Fibroblast of skin of right quadriceps (primary cell): Measurements from ENCODE around the gene DAB2IP.
"Not testable (repeated sequence)": the region's sequence is repeated elsewhere in the genome, so short reads cannot be mapped to it uniquely, and the experiment has no call there.

Source experiments
- DNase-seq: peaks from one replicate; pipeline ENCODE4 v3.0.0-alpha.2; 2013

Gene DAB2IP

DNA sequence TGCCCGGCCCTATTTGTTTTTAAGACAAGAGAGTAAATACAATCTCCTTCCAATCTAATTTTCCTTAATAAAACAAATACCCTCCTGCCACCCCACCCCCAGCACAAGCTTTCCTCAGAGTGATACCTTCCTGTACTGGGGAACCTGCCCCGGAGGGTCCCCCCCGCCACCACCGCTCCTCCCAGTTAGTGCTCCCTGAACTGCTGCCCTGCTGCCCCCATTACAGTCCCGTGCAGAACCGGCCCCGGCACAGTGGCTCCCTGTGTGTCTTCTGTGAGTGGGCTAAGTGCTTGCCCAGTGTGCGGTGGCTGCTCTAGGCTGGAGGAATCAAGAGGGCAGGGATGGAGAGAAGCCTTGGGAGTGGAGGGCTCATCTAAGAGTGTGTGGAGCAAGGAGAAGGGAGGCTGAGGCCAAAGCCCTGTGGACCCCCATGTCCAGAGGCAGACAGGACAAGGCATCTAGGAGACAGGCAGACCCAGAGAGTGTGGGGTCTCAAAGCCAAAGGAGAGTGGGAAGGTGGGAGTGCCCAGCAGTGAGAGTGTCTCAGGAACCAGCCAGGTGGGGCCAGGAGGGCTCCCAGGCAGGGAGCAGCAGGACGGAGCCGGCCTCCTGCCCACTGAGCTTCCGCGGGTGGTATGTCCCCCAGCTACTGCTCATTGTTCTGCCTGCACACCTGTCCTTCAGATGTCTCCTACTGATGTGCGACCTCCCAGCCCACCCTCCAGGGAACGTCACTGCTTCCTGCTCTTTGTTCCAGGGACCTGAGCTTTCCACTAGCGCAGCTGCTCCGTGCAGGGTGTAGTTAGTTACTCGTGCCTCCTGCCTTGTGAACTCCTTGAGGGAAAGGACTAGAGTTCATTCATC lies 129.0 kb downstream of the DAB2IP start:
- DNase-seq: no peak

DNA sequence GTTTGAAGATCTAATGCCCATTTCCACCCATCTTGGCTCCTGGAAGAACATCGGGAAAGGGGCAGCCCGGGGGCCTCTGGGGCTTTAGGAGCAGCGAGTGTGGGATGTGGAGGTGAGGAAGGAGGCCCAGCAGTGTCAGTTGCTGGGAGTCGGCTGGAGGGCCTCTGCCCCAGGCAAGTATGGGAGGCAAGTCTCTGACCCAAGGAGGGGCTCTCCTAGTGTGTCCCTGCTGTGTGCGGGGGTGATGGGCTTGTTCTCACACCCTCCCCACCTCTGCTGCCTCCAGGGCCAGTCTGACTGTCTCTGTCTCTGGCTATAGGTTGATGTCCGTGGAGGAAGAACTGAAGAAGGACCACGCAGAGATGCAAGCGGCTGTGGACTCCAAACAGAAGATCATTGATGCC lies 129.7 kb downstream of the DAB2IP start:
- DNase-seq: no peak

DNA sequence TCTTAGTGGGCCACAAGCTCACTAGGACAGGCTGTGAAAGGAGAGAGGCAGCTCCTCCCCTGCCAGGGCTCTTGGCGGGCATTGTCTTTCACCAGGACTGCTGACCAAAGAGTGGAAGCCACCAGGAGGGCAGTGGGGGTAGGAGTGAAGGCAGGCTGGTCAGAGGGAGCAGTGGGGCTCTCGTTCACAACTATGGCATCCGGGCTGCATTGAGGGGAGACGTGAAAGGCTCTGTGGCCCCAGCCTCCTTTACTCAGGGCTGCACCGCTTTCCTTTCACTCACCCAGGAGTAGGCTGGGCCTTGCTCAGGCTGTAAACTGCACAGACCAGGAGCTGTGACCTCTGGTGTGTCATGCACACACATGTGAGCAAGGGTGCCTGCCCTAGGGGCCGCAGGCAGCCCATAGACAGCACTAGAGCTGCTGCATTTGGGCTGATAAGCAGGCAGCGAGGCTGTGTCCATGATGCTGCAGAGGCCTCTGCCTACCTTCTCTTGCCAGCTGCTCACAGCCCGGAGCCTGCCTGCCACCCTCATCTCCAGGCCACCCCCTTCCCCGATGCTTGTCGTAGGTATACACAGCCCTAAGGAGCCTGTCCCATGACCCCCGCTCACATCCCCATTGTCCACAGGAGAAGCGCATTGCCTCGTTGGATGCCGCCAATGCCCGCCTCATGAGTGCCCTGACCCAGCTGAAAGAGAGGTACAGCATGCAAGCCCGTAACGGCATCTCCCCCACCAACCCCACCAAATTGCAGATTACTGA lies 130.4 kb downstream of the DAB2IP start:
- no peak for DNase-seq

DNA sequence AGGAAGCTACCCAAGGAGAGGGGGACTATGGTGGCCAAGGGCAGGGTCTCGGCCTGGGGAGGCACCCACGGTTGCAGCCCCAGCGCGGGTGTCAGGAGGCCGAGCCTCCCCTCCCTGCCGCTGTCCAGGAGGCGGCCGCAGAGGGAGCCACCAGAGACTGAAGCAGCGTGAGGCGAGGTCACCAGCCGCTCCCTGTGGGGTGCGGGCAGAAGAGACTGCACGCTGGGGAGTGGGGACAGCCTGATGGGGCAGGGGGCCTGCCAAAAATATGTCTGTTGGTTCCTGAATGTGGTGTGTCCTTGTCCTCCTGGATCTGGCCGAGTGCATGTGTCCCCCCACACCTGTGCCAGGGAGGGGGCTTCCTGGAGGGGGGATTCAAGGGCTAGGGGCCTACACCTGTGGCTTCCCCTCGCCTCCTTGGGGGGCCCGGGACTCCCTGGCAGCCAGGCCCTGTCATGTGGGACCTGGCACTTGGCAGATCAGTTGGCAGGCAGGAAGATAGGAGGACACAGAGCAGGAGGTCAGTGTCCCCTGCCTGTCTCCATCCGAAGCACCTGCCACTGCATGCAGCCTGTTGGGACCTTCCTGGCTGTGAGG lies 131.2 kb downstream of the DAB2IP start:
- no peak for DNase-seq

DNA sequence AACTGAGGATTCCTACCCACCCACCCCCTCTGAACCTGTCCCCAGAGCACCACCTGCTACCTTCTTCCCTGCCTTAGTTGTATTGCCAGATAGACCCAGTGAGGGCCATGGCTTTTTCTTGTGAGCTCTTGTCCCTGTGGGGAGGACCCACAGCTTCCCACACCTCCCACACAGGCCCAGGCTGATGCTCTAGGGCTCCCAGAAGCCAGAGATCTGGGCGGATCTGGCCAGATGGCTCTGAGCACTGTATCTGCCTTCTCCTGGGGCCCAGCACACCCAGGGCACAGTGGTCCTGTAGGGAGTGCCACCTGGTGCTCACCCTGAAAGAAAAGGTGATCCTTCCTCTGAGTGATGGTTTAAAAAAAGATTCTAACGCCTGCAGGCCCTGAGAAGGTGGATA lies 131.7 kb downstream of the DAB2IP start:
- no peak for DNase-seq

DNA sequence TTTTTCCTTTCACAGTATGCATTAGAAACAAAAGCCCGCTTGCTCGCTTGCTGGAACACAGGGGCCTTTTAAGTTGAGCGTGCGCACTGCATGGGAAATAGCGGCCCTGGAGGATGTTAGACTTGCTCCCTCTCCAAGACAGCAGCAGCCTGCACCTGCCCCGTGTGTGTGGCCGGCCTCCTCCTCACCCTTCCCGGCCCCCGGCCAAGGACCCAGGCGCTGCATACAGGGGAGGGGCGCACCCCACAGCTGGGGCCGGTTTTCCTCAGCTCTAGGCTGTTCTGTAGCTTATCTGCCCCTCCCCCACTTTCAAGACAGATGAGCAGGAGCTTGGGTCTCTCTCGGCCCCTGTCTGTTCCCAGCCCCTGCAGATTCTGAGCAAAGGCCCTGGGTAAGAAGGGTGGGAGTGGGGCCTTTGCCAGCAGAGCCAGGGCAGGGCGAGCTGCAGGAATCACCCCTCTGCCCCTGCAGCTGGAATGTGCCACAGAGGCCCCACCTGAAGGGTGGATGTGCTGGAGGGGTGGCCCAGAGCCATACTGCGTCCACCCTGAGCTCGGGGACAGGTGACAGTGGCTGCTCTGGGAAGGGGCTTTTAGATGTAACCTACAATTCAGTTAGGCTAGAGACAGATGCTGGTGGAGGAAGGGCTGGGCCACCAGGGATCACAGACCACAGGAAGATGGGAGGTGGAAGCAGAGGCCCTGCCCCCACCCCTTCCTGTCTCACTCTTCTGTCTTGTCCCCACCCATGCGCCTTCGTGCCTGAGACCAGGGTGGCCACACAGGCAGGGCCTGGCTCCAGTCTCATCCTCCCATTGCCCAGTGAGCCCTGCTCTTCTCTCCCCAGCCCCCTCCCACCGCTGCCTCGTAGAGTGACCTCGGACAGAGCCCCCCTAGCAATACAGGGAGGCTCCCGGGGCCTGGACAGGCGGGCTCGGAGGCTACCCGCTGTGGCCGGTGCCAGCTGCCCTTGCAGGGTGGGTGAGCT lies 132.4 kb downstream of the DAB2IP start:
- no peak for DNase-seq

DNA sequence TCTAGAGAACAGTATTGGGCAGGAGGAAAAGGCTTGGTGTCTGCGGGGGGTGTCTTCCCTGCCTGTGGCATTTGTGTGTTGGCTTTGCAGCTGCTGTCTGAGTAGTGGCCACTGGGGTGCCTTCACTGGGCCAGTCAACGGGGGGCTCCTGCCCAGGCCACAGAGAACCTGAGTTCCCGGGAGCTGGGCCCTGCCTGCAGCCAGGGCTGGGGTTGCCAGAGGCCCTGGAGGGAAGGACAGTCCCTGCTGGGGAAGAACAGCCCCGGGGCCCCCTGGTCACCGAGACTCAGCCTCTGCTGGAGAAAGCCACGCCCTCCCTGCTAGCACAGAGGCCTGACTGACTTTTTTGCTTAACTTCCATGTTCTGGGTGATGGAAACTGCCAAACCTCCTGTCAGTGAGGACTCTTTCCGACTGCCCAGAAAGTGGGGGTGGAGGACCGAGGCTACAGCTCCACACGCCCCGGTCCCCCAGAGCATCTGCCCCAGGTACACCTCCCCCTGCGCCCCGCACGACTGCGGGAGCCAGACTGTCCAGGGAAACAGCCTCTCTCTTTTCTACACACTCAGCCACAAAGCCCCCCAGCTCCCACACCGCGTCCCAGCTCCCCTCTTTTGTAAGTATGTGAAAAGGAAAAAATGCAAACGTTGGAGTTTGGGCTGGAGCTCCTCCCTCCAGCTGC lies 133.4 kb downstream of the DAB2IP start:
- DNase-seq: no peak

DNA sequence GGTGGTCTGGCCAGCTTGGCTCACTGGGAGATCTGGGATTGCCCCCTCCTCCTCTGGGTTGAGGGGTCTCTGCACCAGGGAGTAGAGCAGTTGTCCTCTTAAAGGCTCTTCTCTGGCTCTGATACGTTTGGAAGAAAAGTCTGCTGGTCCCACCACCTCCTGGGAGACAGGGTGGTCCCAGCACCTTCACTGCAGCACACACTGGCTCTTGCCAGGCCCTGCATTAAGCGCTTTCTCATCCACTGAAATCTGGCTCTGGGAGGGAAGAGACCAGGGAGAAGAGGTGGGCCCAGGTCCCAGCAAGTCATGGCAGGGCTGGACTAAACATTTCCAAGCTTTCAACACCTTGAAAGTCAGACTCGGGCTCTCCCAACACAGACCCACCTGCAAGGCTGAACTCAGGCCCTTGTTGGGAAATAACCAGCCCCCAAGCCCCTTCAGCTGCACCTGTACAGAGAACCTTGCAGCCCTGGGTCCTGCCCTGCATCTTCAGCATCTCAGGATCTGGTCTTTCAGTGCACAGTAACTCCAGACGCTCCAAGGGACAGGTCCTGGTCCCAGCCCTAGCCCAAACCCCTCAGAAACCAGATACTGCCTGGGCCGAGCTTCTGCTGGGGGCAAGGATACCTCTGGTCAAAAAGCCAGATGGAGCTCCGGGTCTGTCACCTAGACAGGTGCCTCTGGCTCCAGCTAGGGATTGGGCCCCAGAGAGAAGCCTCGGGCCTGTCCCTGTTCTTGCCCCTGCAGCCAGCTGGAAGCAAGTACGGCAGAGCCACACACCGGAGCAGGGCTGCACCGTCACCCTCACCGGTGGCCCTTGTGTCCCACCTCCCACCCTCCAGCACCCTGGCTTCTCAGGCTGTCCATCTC lies 134.5 kb downstream of the DAB2IP start:
- DNase-seq: no peak

DNA sequence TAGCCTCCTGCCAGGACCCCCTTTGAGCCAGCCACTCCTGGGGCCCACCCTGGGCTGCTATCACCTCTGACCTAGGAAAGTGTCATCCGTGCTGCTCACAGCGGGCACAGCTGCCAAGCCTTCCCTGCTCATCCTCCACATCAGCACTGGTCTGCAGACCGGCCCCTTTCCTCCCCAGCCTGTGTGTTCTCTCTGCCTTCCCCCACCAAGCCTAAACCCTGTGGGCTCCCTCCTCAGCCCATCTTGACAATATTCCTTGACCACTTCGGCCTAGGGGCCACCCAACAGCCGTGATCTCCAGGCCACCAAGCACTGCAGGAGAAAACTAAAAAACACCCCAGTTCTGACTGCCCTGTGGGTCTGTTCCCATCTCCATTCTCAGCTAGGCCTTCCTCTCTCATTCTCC lies 135.1 kb downstream of the DAB2IP start:
- no peak for DNase-seq

DNA sequence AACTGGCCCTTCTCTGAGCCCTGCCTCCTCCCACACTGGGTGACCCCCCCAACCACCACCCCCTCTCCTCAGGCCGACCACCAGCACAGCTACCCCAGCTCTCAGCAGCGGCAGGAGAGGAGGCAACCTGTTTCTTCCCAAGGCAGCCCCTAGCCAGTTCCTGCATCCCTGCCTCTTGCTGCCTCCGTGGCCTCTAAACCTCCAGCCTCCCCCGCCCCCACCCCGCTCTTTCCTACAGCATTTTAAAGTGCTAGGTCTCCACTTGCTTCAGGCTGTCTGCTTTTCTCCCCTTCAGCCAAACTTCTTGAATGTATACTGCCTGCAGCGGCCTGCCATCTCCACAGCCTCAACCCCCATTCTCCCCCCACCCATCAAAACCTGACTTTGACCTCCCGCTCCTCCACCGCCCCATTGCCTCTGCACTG lies 135.6 kb downstream of the DAB2IP start:
- no peak for DNase-seq

DNA sequence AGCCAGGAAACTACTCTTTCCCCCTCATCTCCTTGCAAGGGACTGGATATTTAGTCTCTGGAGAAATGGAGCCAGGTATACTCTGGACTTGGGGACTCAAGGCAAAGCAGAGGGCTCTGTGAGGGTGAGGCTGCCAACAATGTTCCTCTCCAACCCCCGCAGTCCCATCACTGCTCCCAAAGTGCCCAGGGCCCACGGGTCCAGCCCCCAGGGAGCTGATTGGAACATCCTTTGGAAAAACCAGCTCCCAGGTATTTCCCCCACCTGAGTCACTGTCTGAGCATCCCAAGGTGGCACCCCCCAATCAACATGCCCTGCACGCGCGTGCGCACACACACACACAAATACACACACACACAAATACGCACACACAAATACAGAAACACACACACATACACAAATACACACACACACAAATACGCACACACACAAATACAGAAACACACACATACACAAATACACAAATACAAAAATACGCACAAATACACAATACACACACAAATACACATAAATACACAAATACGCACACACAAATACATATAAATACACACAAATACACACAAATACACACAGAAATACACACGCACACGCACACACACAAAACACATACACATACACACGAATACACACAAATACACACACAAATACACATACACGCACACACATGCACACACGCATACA lies 137.4 kb downstream of the DAB2IP start:
- no peak for DNase-seq

DNA sequence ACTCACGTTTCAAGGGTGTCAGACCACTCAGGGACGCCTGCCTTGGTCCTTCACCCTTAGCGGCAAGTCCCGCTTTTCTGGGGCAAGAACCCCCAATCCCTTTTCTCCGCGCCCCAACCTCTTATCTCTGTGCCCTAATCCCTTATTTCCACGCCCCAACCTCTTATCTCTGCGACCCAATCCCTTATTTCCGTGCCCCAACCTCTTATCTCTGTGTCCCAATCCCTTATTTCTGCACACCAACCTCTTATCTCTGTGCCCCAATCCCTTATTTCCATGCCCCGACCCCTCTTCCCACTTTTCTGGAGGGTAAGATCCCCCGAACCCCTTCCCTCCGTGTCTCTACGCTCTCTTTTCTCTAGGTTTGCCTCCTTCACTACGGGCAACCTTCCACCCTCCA lies 139.4 kb downstream of the DAB2IP start:
- DNase-seq: no peak

DNA sequence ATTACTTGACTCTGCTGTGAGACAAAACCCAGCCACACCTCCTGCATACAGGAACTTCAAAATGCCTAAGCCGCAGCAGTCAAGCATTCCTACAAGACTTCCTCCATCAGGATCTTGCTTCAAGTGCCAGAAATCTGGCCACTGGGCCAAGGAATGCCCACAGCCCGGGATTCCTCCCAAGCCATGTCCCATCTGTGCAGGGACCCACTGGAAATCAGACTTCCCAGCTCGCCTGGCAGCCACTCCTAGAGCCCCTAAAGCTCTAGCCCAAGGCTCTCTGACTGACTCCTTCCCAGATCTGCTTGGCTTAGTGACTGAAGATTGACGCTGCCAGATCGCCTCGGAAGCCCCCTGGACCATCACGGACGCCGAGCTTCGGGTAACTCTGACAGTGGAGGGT lies 141.0 kb downstream of the DAB2IP start:
- not testable (repeated sequence) for DNase-seq

DNA sequence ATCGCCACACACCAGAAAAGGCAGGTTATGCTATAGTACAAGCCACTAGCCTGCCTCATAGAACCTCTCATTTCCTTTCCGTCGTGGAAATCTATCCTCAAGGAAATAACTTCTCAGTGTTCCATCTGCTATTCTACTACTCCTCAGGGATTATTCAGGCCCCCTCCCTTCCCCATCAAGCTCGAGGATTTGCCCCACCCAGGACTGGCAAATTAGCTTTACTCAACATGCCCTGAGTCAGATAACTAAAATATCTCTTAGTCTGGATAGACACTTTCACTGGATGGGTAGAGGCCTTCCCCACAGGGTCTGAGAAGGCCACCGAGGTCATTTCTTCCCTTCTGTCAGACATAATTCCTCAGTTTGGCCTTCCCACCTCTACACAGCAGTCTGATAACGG lies 142.9 kb downstream of the DAB2IP start:
- DNase-seq: not testable (repeated sequence)

DNA sequence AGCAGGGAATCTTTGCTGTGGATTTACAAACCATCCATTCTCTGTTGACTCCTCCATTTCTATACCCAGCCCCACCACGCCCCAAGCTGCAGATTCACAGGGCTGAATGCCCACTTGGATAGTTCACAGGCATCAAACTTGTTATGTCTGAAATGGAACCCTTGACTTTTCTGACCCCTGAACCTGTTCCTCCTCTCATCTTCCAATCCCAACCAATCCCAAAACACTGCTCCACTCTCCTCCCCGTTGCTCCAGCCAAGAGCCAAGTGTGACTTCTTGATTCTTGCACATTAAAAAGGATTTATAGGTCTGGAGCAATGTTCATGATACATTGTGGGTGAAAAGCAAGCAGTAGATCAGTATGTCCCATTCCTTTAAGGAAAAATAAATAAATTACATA lies 145.6 kb downstream of the DAB2IP start:
- no peak for DNase-seq

DNA sequence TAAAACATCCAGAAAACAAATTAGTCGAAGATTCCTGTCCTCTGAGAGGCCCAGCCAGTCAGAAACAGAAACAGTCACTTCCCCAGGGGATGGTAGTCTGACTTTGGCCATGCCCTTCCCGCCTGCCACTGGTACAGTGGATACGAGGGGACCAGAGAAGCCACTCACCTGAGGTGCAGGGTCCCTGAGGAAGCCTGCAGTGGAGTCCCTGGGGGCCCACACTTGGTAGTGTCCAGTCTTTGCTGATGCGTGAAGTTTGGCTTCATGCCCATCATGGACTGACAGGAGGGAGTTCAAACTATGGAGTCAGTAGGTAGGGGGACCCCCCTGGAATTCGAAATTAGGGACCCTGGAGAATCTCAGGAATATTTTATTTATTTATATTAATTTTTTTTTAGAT lies 147.5 kb downstream of the DAB2IP start:
- DNase-seq: no peak

DNA sequence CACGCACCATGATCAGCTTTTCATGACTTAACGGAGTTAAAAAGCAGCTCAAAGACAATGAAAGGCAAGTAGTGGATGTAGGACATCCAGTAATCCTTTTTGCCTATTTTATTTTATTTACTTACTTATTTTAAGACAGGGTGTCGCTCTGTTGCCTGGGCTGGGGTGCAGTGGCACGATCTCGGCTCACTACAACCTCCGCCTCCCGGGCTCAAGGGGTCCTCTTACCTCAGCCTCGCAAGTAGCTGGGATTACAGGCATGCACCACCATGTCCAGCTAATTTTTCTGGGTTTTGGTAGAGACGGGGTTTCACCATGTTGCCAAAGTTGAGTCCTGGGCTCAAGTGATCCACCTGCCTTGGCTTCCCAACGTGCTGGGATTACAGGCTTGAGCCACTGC lies 148.9 kb downstream of the DAB2IP start:
- DNase-seq: no peak

DNA sequence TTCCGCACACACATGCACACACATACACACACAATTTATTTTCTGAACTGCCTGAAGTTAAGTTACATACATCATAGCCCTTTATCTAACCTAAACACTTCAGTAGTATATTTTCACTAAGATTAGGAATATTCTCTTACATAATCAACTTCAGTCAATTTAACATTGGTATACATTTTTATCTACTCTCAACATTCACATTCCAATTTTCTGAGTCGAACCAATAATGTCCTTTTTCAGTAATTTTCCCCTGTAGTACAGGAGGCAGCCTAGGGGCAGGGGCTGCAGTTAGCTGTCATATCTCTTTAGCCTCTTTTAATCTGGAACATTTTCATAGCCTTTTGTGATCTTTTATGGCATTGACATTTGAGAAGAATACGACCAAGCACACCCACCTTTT lies 150.1 kb downstream of the DAB2IP start:
- no peak for DNase-seq

DNA sequence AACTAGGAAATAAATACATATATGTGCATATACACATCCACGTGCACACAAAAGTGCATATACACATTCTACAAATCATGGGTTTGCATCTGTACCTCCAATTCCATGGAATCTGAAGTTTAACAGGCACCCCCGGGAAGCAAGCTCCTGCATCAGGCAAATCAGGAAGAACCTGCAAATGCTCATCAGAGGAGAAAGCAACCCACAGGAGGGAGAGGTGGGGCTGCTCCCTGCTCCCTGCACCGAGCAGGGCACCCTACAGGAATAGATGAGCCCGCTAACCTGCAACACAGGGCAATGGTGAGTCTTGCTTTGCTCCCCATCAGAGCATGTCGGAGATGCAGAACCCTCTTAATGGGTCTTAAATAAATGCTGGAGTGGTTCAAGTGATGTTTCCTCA lies 151.3 kb downstream of the DAB2IP start:
- DNase-seq: no peak

DNA sequence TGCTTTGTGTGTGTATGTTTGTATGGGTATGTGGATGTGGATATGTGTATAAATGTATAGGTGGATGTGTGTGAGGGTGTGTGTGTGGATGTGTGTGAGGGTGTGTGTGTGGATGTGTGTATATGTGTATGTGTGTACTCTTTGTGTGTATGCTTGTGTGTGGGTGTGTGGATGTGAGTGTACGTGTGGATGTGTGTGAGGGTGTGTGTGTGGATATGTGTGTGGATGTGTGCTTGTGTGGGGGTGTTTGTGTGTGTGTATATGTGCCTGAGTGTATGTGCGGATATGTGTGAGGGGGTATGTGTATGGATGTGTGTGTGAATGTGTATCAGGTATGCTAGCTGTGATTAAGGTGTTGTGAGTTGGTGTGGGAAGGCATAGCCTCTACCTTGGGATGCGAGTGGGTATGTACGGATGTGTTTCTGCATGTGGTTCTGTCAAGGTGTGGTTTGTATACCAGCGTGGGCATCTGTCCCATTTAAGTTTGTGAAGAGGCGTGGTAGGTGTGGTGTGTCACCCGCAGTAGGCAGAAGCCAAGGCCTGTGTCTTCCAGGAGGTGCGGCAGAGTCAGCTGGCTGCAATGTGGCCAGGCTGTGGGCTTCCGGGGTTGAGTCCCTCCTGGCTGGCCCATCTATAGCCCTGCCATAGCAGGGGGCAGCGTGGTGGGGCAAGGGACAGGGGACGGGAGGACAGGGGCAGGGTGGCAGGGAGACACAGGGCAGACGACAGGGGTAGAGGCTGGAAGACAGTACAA lies 155.8 kb downstream of the DAB2IP start:
- DNase-seq: no peak
